Measurements from ENCODE around the gene HSD3B7. TPM values are rescaled to one million over a fixed set of nuclear protein-coding genes. Genes with fewer than 3 reads are reported as not detected.

Gene HSD3B7
- total RNA-seq, 5 donors from 2014 or later (not counting 1 experiment from before 2014, with no cell fraction given): 0.33 to 3.5 (median 1.3) TPM

DNA sequence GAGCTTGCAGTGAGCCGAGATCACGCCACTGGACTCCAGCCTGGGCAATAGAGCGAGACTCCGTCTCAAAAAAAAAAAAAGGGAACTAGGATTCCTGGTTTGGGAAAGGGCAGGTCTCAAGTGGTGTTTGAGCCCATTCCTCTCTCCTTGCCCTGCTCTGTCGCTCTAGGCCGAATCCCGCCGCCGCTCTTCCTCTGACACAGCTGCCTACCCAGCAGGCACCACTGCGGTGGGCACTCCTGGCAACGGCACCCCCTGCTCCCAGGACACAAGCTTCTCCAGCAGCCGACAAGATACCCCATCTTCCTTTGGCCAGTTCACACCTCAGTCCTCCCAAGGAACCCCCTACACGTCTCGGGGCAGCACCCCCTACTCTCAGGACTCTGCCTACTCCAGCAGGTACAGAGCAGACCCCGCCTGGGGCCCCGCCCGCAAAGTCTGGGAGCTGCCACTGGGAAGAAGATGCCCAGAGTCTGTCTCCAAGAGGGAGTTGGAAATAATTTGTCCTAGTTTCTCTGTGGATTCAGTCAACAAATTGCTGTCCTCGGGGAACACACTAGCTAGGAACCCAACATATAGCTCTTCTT, 21.0 kb upstream of the HSD3B7 start:
- Mint-ChIP-seq H3K27me3 (no peaks in the 10 kb centered on the region), H3K4me3 (no peak overlapping the region), H3K36me3 (peaks cover 59% of the 10 kb centered on the region), H3K4me1 (peaks cover 16 to 26% (median 22%) of the 10 kb centered on the region in 3 donors), H3K27ac (no peak overlapping the region), H3K9me3 (no peaks in the 10 kb centered on the region)
- Histone ChIP-seq H3K4me3 (ENCODE audit: control insufficient read depth in 1 of 2, extremely low read depth in 1 of 2, low read length in 1 of 2) (no peak overlapping the region), H3K4me1 (ENCODE audit: control insufficient read depth in 1 of 2, extremely low read depth in 1 of 2, insufficient read depth in 2 of 2, low read length in 2 of 2) (peaks cover 0 to 11% of the 10 kb centered on the region in 2 experiments), H3K27ac (ENCODE audit: low read length) (no peak overlapping the region), H3K27me3 (replicated peaks in 1 of 2; ENCODE audit: control insufficient read depth in 2 of 2, extremely low read depth in 1 of 2, insufficient read depth in 2 of 2, low read length in 1 of 2) (no peaks in the 10 kb centered on the region), H3K9me3 (no peaks in the 10 kb centered on the region), H3K36me3 (ENCODE audit: control insufficient read depth in 2 of 2, extremely low read depth in 1 of 2, insufficient read depth in 1 of 2, low read length in 1 of 2) (peaks cover 27 to 87% of the 10 kb centered on the region in 2 donors)
- ATAC-seq (replicated peaks in 1 of 4) (no peak), DNase-seq (no peak)
- ChIA-PET POLR2A (no interaction called here), CTCF (no interaction called here)
- WGBS (ENCODE audit: insufficient coverage): 97% methylated on average over 7 of the region's 18 CpGs

DNA sequence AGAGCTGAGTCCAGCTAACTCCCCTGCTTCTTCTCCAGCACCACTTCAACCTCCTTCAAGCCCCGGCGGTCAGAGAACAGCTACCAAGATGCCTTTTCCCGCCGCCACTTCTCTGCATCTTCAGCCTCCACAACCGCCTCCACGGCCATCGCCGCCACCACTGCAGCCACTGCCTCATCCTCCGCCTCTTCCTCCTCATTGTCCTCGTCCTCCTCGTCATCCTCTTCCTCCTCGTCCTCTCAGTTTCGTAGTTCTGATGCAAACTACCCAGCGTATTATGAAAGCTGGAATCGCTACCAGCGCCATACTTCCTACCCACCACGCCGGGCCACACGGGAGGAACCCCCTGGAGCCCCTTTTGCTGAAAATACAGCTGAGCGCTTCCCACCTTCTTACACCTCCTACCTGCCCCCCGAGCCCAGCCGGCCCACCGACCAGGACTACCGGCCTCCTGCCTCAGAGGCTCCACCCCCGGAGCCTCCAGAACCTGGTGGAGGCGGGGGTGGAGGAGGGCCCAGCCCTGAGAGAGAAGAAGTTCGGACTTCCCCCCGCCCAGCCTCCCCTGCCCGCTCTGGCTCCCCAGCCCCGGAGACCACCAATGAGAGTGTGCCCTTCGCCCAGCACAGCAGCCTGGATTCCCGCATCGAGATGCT, 20.3 kb upstream of the HSD3B7 start:
- H3K4me1 ChIP-seq (ENCODE audit: control insufficient read depth in 1 of 2, extremely low read depth in 1 of 2, insufficient read depth in 2 of 2, low read length in 2 of 2): peaks cover 0 to 6% of the 10 kb centered on the region in 2 experiments
- no peak overlapping the region for H3K27ac Mint-ChIP-seq
- H3K27me3 ChIP-seq (replicated peaks in 1 of 2; ENCODE audit: control insufficient read depth in 2 of 2, extremely low read depth in 1 of 2, insufficient read depth in 2 of 2, low read length in 1 of 2): no peaks in the 10 kb centered on the region
- H3K27me3 Mint-ChIP-seq: no peaks in the 10 kb centered on the region
- WGBS (ENCODE audit: insufficient coverage): 92% methylated on average over 23 of the region's 33 CpGs
- no peak overlapping the region for H3K27ac ChIP-seq (ENCODE audit: low read length)
- no peak overlapping the region for H3K4me3 ChIP-seq (ENCODE audit: control insufficient read depth in 1 of 2, extremely low read depth in 1 of 2, low read length in 1 of 2)
- H3K4me3 Mint-ChIP-seq: no peak overlapping the region
- no peak for ATAC-seq (replicated peaks in 1 of 4)
- DNase-seq: no peak
- CTCF ChIA-PET: no interaction called here
- H3K9me3 Mint-ChIP-seq: no peaks in the 10 kb centered on the region
- no peaks in the 10 kb centered on the region for H3K9me3 ChIP-seq
- peaks cover 63% of the 10 kb centered on the region for H3K36me3 Mint-ChIP-seq
- POLR2A ChIA-PET: no interaction called here
- peaks cover 10 to 19% (median 15%) of the 10 kb centered on the region in 3 donors for H3K4me1 Mint-ChIP-seq
- H3K36me3 ChIP-seq (ENCODE audit: control insufficient read depth in 2 of 2, extremely low read depth in 1 of 2, insufficient read depth in 1 of 2, low read length in 1 of 2): peaks cover 31 to 89% of the 10 kb centered on the region in 2 donors

DNA sequence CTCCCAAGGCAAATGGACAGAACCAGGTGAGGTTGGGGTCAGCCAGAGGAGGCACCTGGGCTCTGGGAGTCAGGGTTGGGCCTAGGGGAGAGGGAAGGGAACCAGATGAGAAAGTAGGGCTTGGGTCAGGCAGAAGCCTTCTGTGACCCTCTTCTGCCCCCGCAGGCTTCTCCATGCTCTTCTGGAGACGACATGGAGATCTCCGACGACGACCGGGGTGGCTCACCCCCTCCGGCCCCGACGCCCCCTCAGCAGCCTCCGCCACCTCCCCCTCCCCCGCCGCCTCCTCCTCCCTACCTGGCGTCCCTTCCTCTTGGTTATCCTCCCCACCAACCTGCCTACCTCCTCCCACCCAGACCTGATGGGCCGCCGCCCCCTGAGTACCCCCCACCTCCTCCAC, 19.6 kb upstream of the HSD3B7 start:
- Histone ChIP-seq H3K27ac (ENCODE audit: low read length) (no peak overlapping the region), H3K9me3 (no peaks in the 10 kb centered on the region), H3K27me3 (replicated peaks in 1 of 2; ENCODE audit: control insufficient read depth in 2 of 2, extremely low read depth in 1 of 2, insufficient read depth in 2 of 2, low read length in 1 of 2) (no peaks in the 10 kb centered on the region), H3K4me3 (ENCODE audit: control insufficient read depth in 1 of 2, extremely low read depth in 1 of 2, low read length in 1 of 2) (no peak overlapping the region), H3K36me3 (ENCODE audit: control insufficient read depth in 2 of 2, extremely low read depth in 1 of 2, insufficient read depth in 1 of 2, low read length in 1 of 2) (peaks cover 31 to 86% of the 10 kb centered on the region in 2 donors), H3K4me1 (ENCODE audit: control insufficient read depth in 1 of 2, extremely low read depth in 1 of 2, insufficient read depth in 2 of 2, low read length in 2 of 2) (peaks cover 0 to 6% of the 10 kb centered on the region in 2 experiments)
- ATAC-seq (replicated peaks in 1 of 4): no peak
- H3K27ac Mint-ChIP-seq: no peak overlapping the region
- 100% methylated on average over 4 of the region's 15 CpGs for WGBS (ENCODE audit: insufficient coverage)
- H3K4me3 Mint-ChIP-seq: no peak overlapping the region
- no peaks in the 10 kb centered on the region for H3K9me3 Mint-ChIP-seq
- H3K4me1 Mint-ChIP-seq: peaks cover 2 to 12% (median 7%) of the 10 kb centered on the region in 3 donors
- POLR2A ChIA-PET: no interaction called here
- no peaks in the 10 kb centered on the region for H3K27me3 Mint-ChIP-seq
- CTCF ChIA-PET: no interaction called here
- no peak for DNase-seq
- H3K36me3 Mint-ChIP-seq: peaks cover 59% of the 10 kb centered on the region

DNA sequence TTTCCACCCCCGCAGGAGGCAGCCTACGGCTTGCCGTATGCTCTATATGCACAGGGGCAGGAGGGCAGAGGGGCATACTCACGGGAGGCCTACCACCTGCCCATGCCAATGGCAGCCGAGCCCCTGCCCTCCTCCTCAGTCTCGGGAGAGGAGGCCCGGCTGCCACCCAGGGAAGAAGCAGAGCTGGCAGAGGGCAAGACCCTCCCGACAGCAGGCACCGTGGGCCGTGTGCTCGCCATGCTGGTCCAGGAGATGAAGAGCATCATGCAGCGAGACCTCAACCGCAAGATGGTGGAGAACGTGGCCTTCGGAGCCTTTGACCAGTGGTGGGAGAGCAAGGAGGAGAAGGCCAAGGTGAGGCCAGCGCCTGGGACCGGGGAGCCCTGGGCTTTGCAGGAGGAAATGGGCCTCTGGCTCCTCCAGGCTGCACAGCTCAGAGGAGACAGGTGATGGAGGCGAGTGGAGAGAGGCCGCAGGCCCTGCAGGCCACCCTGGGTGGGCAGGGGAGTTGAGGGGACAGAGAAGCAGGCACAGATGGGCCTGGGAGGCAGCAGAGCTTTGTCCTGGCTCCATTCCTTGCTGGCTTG, 18.9 kb upstream of the HSD3B7 start:
- POLR2A ChIA-PET: interaction anchor here in 1 of 2 donors (0.6 kb wide), 1 partner anchor 158 kb away, joined by 13 read pairs; no protein-coding TSS in a partner anchor
- peaks cover 0 to 8% (median 4%) of the 10 kb centered on the region in 3 donors for H3K4me1 Mint-ChIP-seq
- DNase-seq: no peak
- Histone ChIP-seq H3K27me3 (replicated peaks in 1 of 2; ENCODE audit: control insufficient read depth in 2 of 2, extremely low read depth in 1 of 2, insufficient read depth in 2 of 2, low read length in 1 of 2) (no peaks in the 10 kb centered on the region), H3K4me1 (ENCODE audit: control insufficient read depth in 1 of 2, extremely low read depth in 1 of 2, insufficient read depth in 2 of 2, low read length in 2 of 2) (peaks cover 0 to 6% of the 10 kb centered on the region in 2 experiments), H3K27ac (ENCODE audit: low read length) (no peak overlapping the region), H3K9me3 (no peaks in the 10 kb centered on the region), H3K4me3 (ENCODE audit: control insufficient read depth in 1 of 2, extremely low read depth in 1 of 2, low read length in 1 of 2) (no peak overlapping the region), H3K36me3 (ENCODE audit: control insufficient read depth in 2 of 2, extremely low read depth in 1 of 2, insufficient read depth in 1 of 2, low read length in 1 of 2) (peaks cover 31 to 87% of the 10 kb centered on the region in 2 donors)
- CTCF ChIA-PET: no interaction called here
- no peak for ATAC-seq (replicated peaks in 1 of 4)
- H3K27me3 Mint-ChIP-seq: no peaks in the 10 kb centered on the region
- WGBS (ENCODE audit: insufficient coverage): over 99% methylated on average over 19 of the region's 19 CpGs
- H3K36me3 Mint-ChIP-seq: peaks cover 62% of the 10 kb centered on the region
- H3K27ac Mint-ChIP-seq: no peak overlapping the region
- H3K4me3 Mint-ChIP-seq: no peak overlapping the region
- no peaks in the 10 kb centered on the region for H3K9me3 Mint-ChIP-seq

DNA sequence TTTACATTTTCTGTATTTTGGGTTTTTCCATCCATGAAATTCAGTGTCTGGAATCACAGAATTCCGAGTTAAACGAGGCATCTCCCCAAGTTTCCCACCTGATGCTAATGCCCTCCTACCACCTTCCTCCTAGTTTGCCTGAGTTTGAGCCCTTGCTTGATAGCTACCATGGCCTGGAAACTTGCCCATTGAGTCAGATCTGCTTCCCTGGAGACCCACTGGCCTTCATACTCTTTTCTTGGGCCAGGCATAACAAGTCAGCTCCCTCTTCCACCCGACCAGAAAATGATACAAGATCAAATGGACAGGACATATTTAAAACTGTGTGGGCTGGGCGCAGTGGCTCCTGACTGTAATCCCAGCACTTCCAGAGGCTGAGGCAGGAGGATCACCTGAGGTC, 17.2 kb upstream of the HSD3B7 start:
- no peaks in the 10 kb centered on the region for H3K9me3 ChIP-seq
- H3K27me3 ChIP-seq (replicated peaks in 1 of 2; ENCODE audit: control insufficient read depth in 2 of 2, extremely low read depth in 1 of 2, insufficient read depth in 2 of 2, low read length in 1 of 2): no peaks in the 10 kb centered on the region
- POLR2A ChIA-PET: no interaction called here
- WGBS (ENCODE audit: insufficient coverage): 100% methylated on average over 2 of the region's 4 CpGs
- H3K27ac ChIP-seq (ENCODE audit: low read length): no peak overlapping the region
- Mint-ChIP-seq H3K27me3 (no peaks in the 10 kb centered on the region), H3K4me3 (no peak overlapping the region), H3K36me3 (peaks cover 64% of the 10 kb centered on the region), H3K9me3 (no peaks in the 10 kb centered on the region), H3K4me1 (peaks cover 0 to 8% (median 0%) of the 10 kb centered on the region in 3 donors), H3K27ac (no peak overlapping the region)
- CTCF ChIA-PET: interaction anchor here in 1 of 2 donors (0.5 kb wide), 1 partner anchor 766 kb away, joined by 6 read pairs; no protein-coding TSS in a partner anchor
- H3K36me3 ChIP-seq (ENCODE audit: control insufficient read depth in 2 of 2, extremely low read depth in 1 of 2, insufficient read depth in 1 of 2, low read length in 1 of 2): peaks cover 31 to 87% of the 10 kb centered on the region in 2 donors
- ATAC-seq (replicated peaks in 1 of 4): no peak
- H3K4me1 ChIP-seq (ENCODE audit: control insufficient read depth in 1 of 2, extremely low read depth in 1 of 2, insufficient read depth in 2 of 2, low read length in 2 of 2): peaks cover 0 to 6% of the 10 kb centered on the region in 2 experiments
- no peak for DNase-seq
- no peak overlapping the region for H3K4me3 ChIP-seq (ENCODE audit: control insufficient read depth in 1 of 2, extremely low read depth in 1 of 2, low read length in 1 of 2)

DNA sequence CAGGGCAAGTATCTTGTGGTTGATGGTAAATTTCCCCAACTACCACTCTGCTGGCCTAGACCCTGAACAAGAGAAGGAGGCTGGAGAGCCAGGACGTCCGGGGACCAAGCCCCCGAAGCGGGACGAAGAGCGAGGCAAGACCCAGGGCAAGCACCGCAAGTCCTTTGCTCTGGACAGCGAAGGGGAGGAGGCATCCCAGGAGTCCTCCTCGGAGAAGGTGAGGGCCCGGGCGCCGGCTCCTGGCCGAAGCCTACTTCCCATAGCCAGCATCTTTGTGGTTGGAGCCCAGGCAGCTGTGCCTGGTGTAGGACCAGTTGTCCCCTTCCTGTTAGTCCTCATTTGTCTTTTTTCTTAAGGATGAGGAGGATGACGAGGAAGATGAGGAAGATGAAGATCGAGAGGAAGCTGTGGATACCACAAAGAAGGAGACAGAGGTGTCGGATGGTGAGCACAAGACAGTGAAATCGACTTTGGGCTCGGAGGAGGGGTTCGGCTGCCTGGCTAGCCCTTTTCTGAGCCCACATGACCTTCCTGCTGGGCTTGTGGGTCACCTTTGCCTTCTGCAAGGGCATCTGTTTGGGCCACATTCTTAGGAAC, 15.7 kb upstream of the HSD3B7 start:
- no peak overlapping the region for H3K27ac ChIP-seq (ENCODE audit: low read length)
- Mint-ChIP-seq H3K36me3 (peaks cover 67% of the 10 kb centered on the region), H3K27me3 (no peaks in the 10 kb centered on the region), H3K4me3 (no peak overlapping the region), H3K9me3 (no peaks in the 10 kb centered on the region), H3K27ac (no peak overlapping the region), H3K4me1 (peaks cover 0 to 14% (median 6%) of the 10 kb centered on the region in 3 donors)
- H3K9me3 ChIP-seq: no peaks in the 10 kb centered on the region
- peaks cover 22 to 86% of the 10 kb centered on the region in 2 donors for H3K36me3 ChIP-seq (ENCODE audit: control insufficient read depth in 2 of 2, extremely low read depth in 1 of 2, insufficient read depth in 1 of 2, low read length in 1 of 2)
- H3K4me3 ChIP-seq (ENCODE audit: control insufficient read depth in 1 of 2, extremely low read depth in 1 of 2, low read length in 1 of 2): no peak overlapping the region
- peaks cover 0 to 6% of the 10 kb centered on the region in 2 experiments for H3K4me1 ChIP-seq (ENCODE audit: control insufficient read depth in 1 of 2, extremely low read depth in 1 of 2, insufficient read depth in 2 of 2, low read length in 2 of 2)
- H3K27me3 ChIP-seq (replicated peaks in 1 of 2; ENCODE audit: control insufficient read depth in 2 of 2, extremely low read depth in 1 of 2, insufficient read depth in 2 of 2, low read length in 1 of 2): no peaks in the 10 kb centered on the region
- POLR2A ChIA-PET: interaction anchor here in 1 of 2 donors (0.5 to 0.7 kb wide), 2 partner anchors 30 to 236 kb away, joined by 3 to 8 read pairs; no protein-coding TSS in a partner anchor
- CTCF ChIA-PET: no interaction called here
- ATAC-seq (replicated peaks in 1 of 4) (no peak), DNase-seq (no peak)
- WGBS (ENCODE audit: insufficient coverage): 98% methylated on average over 19 of the region's 19 CpGs

Measured in T-cell (primary cell).